ENCODE data around the gene KLK2. TPM values are rescaled to one million over a fixed set of nuclear protein-coding genes. Genes with fewer than 3 reads are reported as not detected.
"Not testable (repeated sequence)": the region's sequence is repeated elsewhere in the genome, so short reads cannot be mapped to it uniquely, and the experiment has no call there.

Gene KLK2
- polyA plus RNA-seq, 1 experiment, result not detected

- H3K27ac ChIP-seq (ENCODE audit: low read depth, low read length), result no peak overlapping the region
- DNase-seq (ENCODE audit: low read depth, low spot score), result no peak
- no peak overlapping the region for H3K4me3 ChIP-seq (ENCODE audit: low read depth, low read length)
- ChIA-PET CTCF (no interaction called here), POLR2A (no interaction called here)
- no peaks in the 10 kb centered on the region; the same call in 1 of the 2 replicates for H3K9me3 ChIP-seq (ENCODE audit: control insufficient read depth, insufficient read depth, low read length)
- TF ChIP-seq CTCF (IDR thresholded peaks at IDR 0.05; ENCODE audit: low read depth, low read length), result no peak
- no peaks in the 10 kb centered on the region for H3K27me3 ChIP-seq (ENCODE audit: control insufficient read depth, insufficient read depth, low read length)
Measured at GRCh38 chr19:50890422-50891252, 17.4 kb downstream of the KLK2 start.

- H3K27ac ChIP-seq (ENCODE audit: low read depth, low read length), result no peak overlapping the region
- no peak overlapping the region for H3K4me3 ChIP-seq (ENCODE audit: low read depth, low read length)
- no peaks in the 10 kb centered on the region; the same call in 1 of the 2 replicates for H3K9me3 ChIP-seq (ENCODE audit: control insufficient read depth, insufficient read depth, low read length)
- ChIA-PET POLR2A (no interaction called here), CTCF (no interaction called here)
- no peak for TF ChIP-seq CTCF (IDR thresholded peaks at IDR 0.05; ENCODE audit: low read depth, low read length)
- no peaks in the 10 kb centered on the region for H3K27me3 ChIP-seq (ENCODE audit: control insufficient read depth, insufficient read depth, low read length)
- no peak for DNase-seq (ENCODE audit: low read depth, low spot score)
Measured at GRCh38 chr19:50891253-50891625, 18.0 kb downstream of the KLK2 start.

- CTCF ChIA-PET, result no interaction called here
- no peak for TF ChIP-seq CTCF (IDR thresholded peaks at IDR 0.05; ENCODE audit: low read depth, low read length)
Measured at GRCh38 chr19:50893047-50893736, 20.0 kb downstream of the KLK2 start.

GRCh38 chr19:50894478-50895356, 21.5 kb downstream of the KLK2 start:
- Histone ChIP-seq H3K27me3 (ENCODE audit: control insufficient read depth, insufficient read depth, low read length) (no peaks in the 10 kb centered on the region), H3K4me3 (ENCODE audit: low read depth, low read length) (no peak overlapping the region), H3K9me3 (ENCODE audit: control insufficient read depth, insufficient read depth, low read length) (no peaks in the 10 kb centered on the region; the same call in 1 of the 2 replicates), H3K27ac (ENCODE audit: low read depth, low read length) (no peak overlapping the region)
- ChIA-PET CTCF (no interaction called here), POLR2A (no interaction called here)
- DNase-seq (ENCODE audit: low read depth, low spot score), result no peak
- no peak for TF ChIP-seq CTCF (IDR thresholded peaks at IDR 0.05; ENCODE audit: low read depth, low read length)

More at GRCh38 chr19:50893047-50893736, 20.0 kb downstream of the KLK2 start:
- no peaks in the 10 kb centered on the region; the same call in 1 of the 2 replicates for H3K9me3 ChIP-seq (ENCODE audit: control insufficient read depth, insufficient read depth, low read length)
- no peak overlapping the region for H3K27ac ChIP-seq (ENCODE audit: low read depth, low read length)
- no peak overlapping the region for H3K4me3 ChIP-seq (ENCODE audit: low read depth, low read length)
- no peak for DNase-seq (ENCODE audit: low read depth, low spot score)
- POLR2A ChIA-PET, result interaction anchor here (0.6 kb wide), 1 partner anchor 12 kb away, joined by 4 read pairs; no protein-coding TSS in a partner anchor
- no peaks in the 10 kb centered on the region for H3K27me3 ChIP-seq (ENCODE audit: control insufficient read depth, insufficient read depth, low read length)

GRCh38 chr19:50896089-50896590, 22.9 kb downstream of the KLK2 start:
- POLR2A ChIA-PET; DNase-seq (ENCODE audit: low read depth, low spot score); CTCF ChIA-PET: not testable (repeated sequence)

More at GRCh38 chr19:50896089-50896590, 22.9 kb downstream of the KLK2 start:
- H3K9me3 ChIP-seq (ENCODE audit: control insufficient read depth, insufficient read depth, low read length); H3K27ac ChIP-seq (ENCODE audit: low read depth, low read length); H3K27me3 ChIP-seq (ENCODE audit: control insufficient read depth, insufficient read depth, low read length); H3K4me3 ChIP-seq (ENCODE audit: low read depth, low read length): not testable (repeated sequence)
